GM21447 (cell line): Measurements from ENCODE around the gene GMDS.

ENCODE experiments used
- ATAC-seq: cut with Tn5 transposase; IDR thresholded peaks from one replicate; pipeline ENCODE4 v1.9.1; 2021; ENCODE audit not compliant: unreplicated experiment

Gene GMDS

GRCh38 chr6:1729133-1729749, 516.2 kb downstream of the GMDS start:
- ATAC-seq: no peak

- ATAC-seq: no peak
These were observed 519.0 kb downstream of the GMDS start for GRCh38 chr6:1726341-1726768.

- ATAC-seq: no peak
These were observed 520.8 kb downstream of the GMDS start for GRCh38 chr6:1724616-1725015.

GRCh38 chr6:1724124-1724523, 521.3 kb downstream of the GMDS start:
- no peak for ATAC-seq

- ATAC-seq: no peak
These were observed 522.6 kb downstream of the GMDS start for GRCh38 chr6:1722801-1723200.

GRCh38 chr6:1720620-1721322, 524.6 kb downstream of the GMDS start:
- ATAC-seq: no peak

GRCh38 chr6:1719922-1720321, 525.5 kb downstream of the GMDS start:
- ATAC-seq: no peak

- no peak for ATAC-seq
These were observed 528.5 kb downstream of the GMDS start for GRCh38 chr6:1716868-1717267.

GRCh38 chr6:1716396-1716795, 529.0 kb downstream of the GMDS start:
- no peak for ATAC-seq

GRCh38 chr6:1715336-1715735, 530.1 kb downstream of the GMDS start:
- no peak for ATAC-seq

- ATAC-seq: no peak
These were observed 530.8 kb downstream of the GMDS start for GRCh38 chr6:1714654-1715053.

GRCh38 chr6:1713016-1713600, 532.3 kb downstream of the GMDS start:
- no peak for ATAC-seq

GRCh38 chr6:1712451-1712850, 533.0 kb downstream of the GMDS start:
- no peak for ATAC-seq

GRCh38 chr6:1711136-1711535, 534.3 kb downstream of the GMDS start:
- ATAC-seq: no peak

- ATAC-seq: no peak
These were observed 536.2 kb downstream of the GMDS start for GRCh38 chr6:1709234-1709641.

- no peak for ATAC-seq
These were observed 536.6 kb downstream of the GMDS start for GRCh38 chr6:1708820-1709219.

GRCh38 chr6:1708122-1708521, 537.3 kb downstream of the GMDS start:
- ATAC-seq: no peak

GRCh38 chr6:1705630-1706029, 539.8 kb downstream of the GMDS start:
- ATAC-seq: no peak

- ATAC-seq: no peak
These were observed 540.2 kb downstream of the GMDS start for GRCh38 chr6:1705183-1705582.

- no peak for ATAC-seq
These were observed 540.7 kb downstream of the GMDS start for GRCh38 chr6:1704711-1705110.

- no peak for ATAC-seq
These were observed 541.5 kb downstream of the GMDS start for GRCh38 chr6:1703923-1704322.

GRCh38 chr6:1703091-1703855, 542.1 kb downstream of the GMDS start:
- no peak for ATAC-seq
